Activated effector memory CD4-positive, alpha-beta T cell treated with Interleukin-2 at 50 U/mL for 16 hours (primary cell): ENCODE results near the gene MAML2.

Source experiments
- DNase-seq: peaks from one replicate; pipeline ENCODE4 v3.0.0-alpha.2; 2020

MAML2 gene

DNA sequence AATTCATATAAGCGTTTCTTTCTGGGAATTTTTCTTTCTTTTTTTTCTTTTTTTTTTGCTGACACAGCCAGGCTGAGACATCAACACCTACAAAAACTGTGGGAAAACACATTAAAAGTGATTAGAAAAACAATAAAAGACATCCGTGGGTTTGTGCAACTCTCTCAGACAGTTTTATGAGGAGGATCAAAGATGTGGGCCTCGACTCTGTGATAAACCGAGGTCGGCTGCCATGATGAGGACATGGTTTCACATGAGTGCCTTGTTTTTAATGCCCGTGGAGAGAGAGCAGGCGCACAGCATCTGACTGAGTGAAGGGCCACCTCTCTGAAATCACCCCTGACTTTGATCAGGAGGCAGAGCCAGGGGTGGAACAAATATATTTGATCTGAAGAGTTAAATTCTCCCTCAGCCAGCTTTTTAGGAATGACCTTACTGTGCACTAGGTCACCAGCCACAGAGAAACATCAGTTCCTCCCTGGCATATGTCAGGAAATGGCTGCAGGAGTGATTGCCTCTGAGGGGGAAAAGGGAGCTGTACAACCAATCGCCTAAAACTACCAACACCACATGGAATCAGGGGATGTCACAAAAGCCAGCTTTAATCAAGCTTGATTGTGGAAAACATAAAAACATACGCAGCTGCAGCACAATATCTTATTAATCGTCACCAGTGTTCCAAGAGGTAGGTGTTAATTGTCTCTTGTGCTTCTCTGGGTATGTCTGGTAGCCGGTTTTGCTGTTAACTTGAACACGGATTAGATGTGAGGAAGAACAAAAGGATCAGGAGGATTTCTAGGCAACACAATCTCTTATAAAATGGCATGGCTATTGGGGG, 164.7 kb downstream of the MAML2 start:
- no peak for DNase-seq

DNA sequence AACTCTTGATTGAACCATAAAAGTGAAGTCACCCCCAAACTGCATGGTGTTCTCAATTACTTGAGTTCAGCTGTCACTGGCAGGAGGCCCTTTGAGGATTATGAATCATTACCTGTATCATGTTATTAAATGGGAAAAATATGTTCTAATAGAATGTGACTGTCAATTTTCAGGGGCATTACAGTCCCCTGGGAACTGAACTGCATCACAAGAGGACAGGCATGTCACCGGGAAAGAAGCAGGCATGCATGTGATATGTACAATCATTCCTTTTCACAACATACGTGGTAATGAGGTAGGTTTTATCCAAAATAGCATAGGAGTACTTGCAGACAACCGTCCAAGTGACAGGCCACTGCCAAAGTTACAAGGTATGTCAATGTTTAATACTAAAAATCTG, 165.8 kb downstream of the MAML2 start:
- no peak for DNase-seq

DNA sequence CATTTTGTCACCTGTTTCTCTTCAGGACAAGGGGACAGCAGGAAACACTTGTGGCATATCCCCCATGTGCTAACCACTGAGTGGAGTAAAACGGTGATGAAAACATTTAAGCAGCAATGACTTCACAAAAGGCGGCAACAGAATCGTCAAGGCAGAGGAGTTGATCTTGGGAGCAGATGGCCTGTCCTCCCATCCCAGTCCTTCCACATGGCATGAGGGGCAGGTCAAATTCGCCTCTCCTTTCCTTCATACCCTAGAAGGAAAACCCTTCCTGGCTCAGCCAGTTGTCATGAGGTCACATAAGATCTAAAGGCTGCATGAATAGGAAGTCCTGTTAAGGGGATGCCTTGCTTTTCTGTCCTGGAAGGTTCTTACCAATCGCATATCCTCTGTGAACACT, 169.1 kb downstream of the MAML2 start:
- DNase-seq = no peak

DNA sequence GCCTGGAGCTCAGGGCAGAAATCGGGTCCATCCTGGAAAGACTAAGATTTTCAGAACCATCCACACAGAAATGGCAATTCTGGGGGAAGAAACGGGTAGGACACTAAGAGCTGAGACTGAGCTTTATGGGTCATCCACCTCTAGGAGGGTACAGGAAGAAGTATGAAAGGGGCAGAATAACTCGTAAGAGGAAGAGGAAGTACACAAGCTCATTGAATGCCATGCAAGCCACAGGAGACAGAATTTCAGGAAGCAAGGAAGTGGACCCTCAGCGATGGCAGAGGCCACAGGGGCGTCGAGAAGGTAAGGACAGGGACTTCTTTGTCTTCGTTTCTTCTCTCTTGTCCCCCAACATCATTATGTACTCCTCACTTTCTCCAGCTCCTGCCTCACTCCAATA, 169.6 kb downstream of the MAML2 start:
- no peak for DNase-seq

DNA sequence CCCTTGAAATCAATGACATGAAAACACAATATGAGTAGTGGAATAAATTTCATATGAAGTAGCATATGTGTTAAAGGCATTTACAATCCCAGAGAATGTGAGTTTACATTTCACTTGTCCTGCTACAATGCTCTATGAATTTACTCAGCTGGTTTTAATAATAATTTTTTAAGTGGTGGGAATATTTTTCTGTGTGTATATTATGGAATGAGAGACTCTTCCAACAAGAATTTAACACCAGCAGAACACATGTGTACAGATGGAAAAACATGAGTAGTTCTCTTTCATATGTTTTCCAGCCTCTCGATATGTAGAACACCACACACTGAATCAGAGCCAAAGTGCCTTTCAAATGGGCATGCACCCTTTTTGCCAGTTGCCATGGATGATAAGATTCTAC, 170.4 kb downstream of the MAML2 start:
- DNase-seq = no peak

DNA sequence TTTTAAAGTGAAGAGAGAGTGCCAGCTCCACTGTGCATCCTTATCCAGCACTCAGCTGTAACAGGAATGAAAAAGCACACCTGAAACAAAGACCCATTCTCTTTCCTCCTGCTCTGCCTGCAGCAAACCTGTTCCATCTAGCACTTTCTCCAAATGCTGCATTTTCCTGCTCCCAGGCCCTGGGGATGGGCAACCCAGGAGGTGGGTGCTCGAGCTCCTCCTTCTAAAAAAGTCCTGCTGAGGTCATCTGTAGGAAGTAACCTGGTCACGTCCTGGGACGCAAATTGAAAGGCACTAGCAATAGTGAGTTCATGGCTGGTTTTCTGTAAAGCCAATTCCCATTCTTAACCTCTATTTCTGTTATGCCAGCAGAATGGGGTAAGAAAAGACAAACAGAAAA, 173.7 kb downstream of the MAML2 start:
- DNase-seq = no peak

DNA sequence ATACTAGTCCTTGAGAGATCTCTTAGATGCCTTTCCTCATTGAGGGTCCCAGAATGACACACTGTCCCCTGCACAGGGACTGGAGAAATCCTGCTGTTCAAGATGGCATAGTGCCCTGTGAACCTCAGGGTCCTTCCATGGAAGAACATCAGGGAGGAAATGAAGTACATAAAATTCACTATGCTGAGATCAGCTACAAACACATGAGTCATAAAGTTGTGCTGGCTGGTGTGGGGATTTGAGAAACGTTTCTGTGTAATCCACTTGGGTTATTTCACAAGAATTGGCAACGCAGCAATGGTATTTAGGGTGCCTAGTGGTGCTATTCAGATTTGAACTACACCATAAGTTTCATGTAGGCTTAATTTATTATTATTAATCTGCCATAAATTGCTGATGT, 174.4 kb downstream of the MAML2 start:
- no peak for DNase-seq

DNA sequence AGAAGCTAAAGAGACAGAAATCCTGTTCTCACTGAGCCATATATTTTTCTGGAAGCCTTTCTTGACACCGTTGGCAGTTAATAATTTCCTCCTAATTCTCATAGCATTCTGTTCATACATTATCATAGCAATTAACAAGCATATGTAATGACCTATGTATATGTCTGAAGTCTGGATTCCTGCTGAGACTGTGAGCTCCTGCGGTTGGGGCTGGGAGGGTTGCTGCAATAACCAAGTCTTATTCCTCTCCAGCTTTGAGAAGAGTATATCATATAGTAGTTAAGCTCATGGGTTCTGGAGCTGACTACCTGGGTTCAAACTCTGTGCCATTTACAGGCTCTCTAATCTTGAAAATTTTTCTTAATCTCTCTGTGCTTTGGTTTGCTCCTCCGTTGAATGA, 175.2 kb downstream of the MAML2 start:
- no peak for DNase-seq

DNA sequence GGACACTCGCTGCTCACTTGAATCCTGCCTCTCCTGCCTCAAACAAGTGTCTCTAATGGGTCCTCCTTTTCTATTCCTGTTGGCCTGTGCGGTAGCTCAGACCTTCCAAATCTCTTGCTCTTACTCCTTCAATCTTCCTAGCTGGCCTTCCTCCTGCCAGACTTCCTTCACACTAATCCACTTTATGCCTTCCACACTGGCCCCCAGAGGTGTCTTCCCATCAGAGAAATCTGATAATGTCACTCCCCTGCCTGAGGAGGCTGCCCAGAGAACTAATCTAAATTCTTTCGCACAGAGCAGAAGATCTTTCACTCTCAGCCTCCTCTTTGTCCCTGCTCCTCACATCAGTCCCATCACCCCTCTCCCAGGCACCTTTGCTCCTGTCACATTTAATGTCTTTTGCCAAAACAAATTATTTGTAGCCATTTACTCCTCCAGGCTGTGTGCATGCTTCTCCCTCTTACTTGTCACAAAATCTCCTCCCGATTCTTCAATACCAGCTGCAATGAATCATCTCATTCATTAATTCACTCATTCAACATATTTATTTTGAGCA, 175.7 kb downstream of the MAML2 start:
- no peak for DNase-seq

DNA sequence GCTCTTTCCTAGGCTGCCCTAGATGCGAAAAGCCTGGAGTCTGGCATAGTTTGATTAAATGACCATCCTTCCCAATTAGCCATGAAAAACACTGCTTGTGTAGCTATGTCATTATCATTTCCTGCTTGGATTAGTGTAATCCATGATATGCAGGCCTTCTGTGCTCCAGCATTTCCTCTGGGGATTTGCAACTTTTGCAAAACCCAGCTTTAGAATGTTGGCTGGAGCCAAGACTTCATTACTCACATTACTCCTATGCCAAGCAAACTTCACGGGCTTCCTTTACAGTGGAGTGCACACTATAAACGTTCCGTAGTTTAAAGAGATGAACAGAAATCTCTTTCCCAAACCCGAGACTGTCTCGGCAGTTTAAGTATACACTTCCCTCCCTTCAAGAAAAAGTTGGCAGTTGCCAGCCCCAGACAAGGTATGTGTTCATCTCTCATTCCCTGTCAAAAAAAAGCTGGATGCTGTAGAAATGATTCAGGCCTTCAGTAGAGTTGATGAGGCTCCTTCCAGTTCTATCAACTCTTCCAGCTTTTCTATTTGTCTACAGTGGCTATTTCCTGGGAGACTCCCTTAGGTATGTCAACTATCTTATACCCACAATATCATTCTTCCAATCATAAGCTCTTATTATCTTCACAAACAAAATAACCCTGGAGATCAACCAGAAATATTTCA, 180.0 kb downstream of the MAML2 start:
- no peak for DNase-seq

DNA sequence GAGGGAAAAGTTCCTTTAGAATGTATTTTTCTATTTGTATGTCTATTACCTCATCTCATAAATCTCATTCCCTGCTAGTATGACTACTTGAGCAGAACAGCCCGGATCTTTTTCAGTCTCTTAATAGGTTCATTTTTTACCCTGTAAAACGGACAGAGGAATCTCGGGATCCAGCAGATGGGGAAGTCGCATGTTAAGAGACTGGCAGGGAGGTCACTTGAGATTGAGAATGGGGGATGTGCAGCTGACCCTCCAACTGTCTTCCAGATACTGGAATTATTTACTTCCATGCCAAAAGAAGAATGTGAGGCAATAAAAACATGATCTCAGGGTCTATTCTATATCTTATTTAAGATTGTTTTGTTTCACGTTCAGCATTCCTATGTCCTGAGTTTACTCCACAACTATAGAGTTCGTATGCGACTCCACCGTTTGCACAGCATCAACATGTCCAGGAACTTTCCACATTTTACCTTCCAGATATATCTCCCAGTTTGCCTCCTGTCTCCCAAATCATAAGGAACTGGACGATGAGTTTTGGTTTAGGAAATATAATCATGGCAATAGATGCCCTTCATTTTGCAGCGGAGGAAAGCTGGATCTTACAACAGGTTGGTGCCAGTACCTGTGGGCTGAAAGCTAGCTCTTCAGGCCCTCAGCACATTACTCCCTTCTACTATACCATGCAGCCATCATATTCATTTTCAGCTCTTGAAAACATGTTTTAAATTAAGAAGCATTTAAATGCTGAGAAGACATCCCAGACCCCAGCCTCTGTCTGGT, 181.5 kb downstream of the MAML2 start:
- no peak for DNase-seq

DNA sequence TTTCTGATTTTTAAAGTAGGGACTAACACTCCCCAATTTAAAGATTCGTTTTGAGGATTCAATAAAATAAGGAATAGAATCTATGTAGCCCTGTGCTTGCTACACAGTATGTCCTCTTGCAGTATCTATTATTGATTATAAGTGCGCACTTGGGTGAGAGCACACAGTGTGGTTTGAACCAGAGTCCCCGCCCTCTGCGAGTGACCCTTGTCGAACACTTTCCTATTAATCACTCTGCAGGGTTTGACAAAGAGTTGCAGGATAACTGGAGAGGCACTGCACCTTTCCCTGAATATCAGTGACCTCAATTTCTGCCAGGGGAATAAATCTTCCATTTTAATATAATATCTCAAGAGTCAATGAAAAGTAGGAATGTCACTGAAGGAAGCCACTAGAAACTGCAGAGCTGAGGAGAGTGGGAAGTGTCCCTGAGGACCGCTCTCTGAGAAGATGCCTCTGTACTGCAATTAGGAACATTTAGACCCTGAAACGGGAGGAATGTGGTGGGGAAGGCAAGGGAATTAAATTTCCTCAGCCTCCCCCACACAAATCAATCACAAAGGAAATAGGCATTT, 182.2 kb downstream of the MAML2 start:
- no peak for DNase-seq

DNA sequence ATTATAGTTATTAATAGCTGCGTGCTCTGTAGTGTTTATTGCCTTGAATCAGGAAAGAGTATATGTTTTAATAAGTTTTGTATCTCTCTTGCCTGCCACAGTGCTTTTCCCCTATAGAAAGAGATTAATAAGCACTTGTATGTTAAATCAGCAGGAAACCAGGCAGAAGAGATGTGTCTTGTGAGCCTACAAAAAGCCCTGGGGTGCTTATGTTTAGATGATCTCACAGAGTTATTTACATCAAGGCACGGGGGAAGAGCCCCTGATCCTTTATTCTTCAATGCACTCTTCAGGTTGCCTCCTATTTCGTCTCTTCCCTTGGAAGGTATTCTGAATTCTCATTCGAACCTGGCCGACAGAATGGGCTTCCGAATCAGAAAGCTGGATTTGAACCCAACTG, 183.0 kb downstream of the MAML2 start:
- no peak for DNase-seq

DNA sequence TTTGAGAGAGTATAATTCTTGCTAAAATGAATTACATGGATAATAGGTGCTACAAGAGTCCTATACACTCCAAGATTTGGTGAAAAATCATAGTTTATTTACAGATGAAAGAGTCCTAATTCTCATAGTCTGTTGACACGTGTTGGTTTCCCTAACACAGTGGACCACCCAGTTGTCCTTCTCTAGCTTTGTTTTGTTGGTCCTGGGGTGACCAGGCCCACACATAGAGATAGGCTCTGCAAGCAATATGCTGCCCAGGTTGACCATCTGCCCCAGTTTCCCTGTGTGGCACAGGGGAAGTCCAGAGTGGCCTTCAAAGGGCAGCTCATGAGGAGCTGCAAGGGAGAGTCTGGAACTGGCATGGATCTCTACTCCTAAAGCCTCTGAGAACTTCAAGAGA, 184.9 kb downstream of the MAML2 start:
- DNase-seq = no peak

DNA sequence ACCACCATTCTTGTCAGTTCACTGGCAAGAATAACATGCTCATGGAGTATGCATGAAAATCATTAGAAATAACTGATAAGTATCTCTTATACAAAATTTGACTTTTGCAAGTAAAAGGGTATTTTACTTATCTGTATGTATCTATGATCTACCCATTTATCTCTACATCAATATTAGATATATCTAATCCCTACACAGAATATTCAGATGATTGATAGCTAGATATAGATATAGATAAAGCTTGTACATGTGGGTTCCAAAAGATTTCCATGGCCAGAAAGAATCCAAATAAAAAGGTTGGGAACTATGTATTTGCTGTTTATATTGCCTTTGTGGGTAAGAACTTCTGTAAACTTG, 185.5 kb downstream of the MAML2 start:
- DNase-seq = no peak

DNA sequence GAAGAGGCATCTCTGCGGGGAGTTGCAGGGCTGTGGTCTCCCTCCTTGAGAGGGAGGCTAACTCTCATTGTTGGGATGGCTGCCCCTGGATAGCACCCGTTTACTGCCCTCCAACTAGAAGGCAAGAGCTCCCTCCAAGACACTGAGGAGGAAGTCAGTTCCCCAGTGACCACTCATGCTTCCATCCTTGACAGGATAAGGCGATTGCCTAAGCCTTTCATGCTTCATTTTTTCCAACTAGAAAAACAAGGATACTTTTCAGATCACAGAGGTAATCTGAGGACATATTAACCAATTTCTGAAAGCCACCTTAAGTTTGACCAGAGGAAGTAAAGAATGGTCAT, 186.6 kb downstream of the MAML2 start:
- no peak for DNase-seq

DNA sequence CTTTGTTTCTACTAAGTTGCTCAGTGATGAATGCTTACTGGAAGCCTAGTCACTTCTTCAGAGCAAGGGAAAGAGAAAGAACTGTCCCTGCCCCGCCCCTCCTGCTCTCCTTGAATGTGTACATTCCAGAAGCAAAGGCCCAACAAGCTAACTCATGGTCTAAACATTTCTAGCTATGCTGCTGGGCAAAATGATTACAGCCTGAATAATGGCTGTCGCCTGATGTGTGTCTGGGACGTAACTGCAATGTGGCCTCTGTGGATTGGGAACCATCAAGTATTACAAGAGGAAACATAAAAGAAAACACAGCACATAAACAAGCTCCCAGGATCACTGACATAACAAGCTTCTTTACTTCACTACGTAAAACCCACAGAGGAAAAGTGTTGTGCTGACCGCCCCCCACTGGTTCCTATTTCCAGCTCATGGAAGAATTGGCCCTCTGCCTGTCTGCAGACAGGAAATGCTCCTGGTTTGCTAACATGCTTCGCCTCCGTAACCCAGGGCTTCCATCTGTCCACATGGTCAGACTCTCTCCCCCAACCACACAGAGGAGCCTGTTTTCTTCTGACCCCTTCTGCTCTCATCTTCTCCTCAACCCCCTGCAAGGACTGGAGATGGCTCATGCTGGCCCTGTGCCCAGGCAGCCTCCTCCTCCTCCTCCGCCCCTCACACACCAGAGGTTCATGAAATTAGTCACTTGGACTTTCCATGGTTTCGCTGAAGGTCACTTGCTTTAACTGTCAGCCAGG, 187.2 kb downstream of the MAML2 start:
- DNase-seq = no peak

DNA sequence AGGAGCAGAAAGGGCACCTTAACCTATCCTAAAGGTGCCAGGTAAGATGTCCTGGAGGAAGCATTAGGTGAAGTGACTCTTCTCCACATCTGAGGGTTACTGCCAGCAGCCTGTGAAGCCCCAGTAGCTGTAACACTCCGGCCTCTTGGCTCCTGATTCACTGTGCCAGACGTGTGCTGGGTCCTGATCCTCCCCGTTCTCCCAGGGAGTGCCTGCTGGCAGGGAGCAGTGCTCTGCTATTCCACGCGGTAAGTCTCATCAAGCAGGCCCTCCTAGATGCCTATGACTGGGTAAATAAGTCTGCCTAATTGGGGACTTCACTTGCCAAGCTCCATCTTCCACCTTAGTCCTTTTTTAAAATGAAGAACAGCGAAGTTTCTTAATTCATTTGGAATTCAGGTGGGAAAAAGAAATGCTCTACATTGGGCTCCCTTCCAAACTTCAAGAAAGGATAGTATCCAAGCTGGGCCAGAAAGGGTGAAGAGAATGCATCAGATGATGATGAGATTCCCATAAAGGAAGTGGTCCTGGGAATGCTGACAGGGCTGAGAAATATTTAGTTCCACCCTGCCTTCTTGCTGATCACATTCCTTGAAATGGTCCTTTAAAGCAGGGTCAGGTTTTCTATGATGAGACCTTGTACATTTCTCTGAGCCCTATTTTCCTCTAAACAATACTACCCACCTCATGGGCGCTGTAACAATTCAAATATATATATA, 188.0 kb downstream of the MAML2 start:
- DNase-seq = no peak

DNA sequence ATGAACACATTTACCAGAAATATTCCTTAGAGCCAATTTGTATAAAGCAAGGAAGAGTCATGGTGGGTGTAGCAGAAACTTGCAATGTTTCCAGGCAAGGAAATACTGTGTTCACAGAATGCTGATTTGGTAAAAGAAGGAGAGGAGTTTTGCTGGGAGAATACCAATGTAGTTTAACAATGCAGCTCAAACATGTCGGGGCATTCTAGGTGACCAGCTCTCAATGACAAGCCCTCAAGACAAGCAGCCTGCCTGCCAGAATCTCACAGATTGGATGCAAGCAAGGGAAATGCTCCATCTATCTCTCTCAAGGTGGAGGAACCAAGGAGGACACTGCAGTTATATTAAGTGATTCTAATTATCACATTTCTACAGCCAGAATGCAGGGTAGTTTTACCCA, 190.4 kb downstream of the MAML2 start:
- no peak for DNase-seq

DNA sequence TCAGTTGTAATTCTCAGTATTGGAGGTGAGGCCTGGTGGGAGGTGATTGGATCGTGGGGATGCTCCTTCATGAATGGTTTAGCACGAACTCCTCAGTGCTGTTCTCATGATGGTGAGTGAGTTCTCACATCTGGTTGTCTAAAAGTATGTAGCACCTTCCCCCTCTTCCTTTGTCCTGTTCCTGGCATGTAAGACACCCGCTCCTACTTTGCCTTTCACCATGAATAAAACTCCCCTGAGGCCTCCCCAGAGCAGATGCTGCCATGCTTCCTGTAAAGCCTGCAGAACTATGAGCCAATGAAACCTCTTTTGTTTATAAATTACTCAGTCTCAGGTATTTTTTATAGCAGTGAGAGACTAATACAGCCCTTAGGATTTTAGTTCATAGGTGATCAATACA, 191.5 kb downstream of the MAML2 start:
- DNase-seq = no peak

DNA sequence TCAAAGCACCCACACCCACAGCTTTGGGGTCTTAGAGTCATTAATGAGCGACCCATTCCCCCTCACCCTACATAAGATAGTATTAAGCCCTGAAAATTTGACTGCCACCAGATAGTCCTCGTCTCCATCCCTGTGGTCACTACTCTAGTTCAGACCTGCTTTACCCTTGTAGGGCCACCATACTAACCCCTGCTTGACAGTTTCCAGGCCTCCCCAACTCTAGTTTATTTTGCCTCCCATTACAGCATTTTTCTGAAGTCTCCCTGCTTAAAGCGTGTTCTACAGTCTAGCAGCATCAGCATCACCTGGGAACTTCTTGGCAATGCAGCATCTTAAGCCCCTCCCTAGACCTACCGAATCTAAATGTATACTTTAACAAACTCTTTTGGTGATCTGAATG, 192.4 kb downstream of the MAML2 start:
- DNase-seq = no peak
